Stomach (tissue), 4 donors: Measurements from ENCODE around the gene NRDE2.

Experiments used
- POLR2A ChIP-seq, 4 donors: fragments of 450-650 bp; IDR thresholded peaks; one replicate each; pipeline ENCODE4 v1.6.1; 2016; ENCODE audit warnings: antibody characterized with exemption in 4 of 4, control low read depth in 2 of 4, mild to moderate bottlenecking in 1 of 4, moderate library complexity in 1 of 4
- TF ChIP-seq, protein P1 (sequence below), 7 experiments: fragments of 450-650 bp in 4 of 7; fragments of 200-600 bp in 3 of 7; sonication (generic) in 3 of 7; IDR thresholded peaks; one replicate each; pipeline ENCODE4 v1.5.1; 2016 to 2019; ENCODE audit warnings: antibody characterized with exemption in 7 of 7, control low read depth in 2 of 7, mild to moderate bottlenecking in 1 of 7

DNA sequence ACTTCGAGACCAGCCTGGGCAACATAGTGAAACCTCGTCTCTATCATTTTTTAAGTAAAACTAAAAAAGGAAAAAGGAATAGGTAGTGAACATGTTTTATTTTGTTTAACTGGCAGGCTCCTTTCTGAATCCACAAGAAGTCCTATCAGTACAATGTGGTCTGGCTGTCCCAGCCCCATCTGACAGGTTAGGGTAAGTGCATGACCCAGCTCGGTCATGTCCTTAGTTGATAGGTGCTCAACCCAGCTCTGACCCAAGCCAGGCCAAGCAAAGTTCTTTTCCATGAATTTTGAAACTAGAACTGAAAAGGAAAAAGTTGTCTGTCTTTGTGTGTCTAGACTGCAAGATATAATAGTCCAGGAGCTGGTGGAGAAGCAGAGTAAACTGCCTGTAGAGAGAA is 4.7 kb upstream of the NRDE2 start:
- TF ChIP-seq, protein P1, sequence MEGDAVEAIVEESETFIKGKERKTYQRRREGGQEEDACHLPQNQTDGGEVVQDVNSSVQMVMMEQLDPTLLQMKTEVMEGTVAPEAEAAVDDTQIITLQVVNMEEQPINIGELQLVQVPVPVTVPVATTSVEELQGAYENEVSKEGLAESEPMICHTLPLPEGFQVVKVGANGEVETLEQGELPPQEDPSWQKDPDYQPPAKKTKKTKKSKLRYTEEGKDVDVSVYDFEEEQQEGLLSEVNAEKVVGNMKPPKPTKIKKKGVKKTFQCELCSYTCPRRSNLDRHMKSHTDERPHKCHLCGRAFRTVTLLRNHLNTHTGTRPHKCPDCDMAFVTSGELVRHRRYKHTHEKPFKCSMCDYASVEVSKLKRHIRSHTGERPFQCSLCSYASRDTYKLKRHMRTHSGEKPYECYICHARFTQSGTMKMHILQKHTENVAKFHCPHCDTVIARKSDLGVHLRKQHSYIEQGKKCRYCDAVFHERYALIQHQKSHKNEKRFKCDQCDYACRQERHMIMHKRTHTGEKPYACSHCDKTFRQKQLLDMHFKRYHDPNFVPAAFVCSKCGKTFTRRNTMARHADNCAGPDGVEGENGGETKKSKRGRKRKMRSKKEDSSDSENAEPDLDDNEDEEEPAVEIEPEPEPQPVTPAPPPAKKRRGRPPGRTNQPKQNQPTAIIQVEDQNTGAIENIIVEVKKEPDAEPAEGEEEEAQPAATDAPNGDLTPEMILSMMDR (IDR thresholded peaks at IDR 0.05) = no peak
- TF ChIP-seq POLR2A (IDR thresholded peaks at IDR 0.05) = no peak
